H1 (cell line): ENCODE measurements around the gene AP3D1. TPM values are rescaled to one million over a fixed set of nuclear protein-coding genes. Genes with fewer than 3 reads are reported as not detected.

Experiments
- CTCF ChIA-PET: fragments of 300-600 bp; sonication (Branson Sonifier 250); formaldehyde crosslinking; loops from one replicate; lab custom pipeline; 2021; ENCODE audit not compliant: partially characterized antibody; lab: Charles Lee
- POLR2A ChIA-PET: fragments of 300-600 bp; sonication (Branson Sonifier 250); formaldehyde crosslinking; loops from one replicate; lab custom pipeline; 2021; ENCODE audit warnings: inconsistent platforms; ENCODE audit not compliant: partially characterized antibody; lab: Charles Lee
- DNase-seq, 2 experiments: peaks; one replicate each; pipeline versions ENCODE4 v3.0.0 to v3.0.0-alpha.2; 2010 to 2022; ENCODE audit warnings: low spot score in 2 of 2, low read depth in 1 of 2, mixed read lengths in 1 of 2
- FAIRE-seq: peaks from 2 replicates; lab custom pipeline; 2011; peaks lifted over from hg19 to GRCh38; lab: Jason Lieb, UNC
- H2AFZ ChIP-seq: 2 replicates; pipeline ENCODE4 v1.8.1; 2012; ENCODE audit warnings: low read length, inconsistent platforms
- H2AK5ac ChIP-seq: 2 replicates; pipeline ENCODE4 v1.6.1; 2013; ENCODE audit warnings: low read depth, low read length
- H2BK120ac ChIP-seq: replicated peaks from 2 replicates; pipeline ENCODE3; 2013; ENCODE audit warnings: low read depth, low read length, inconsistent platforms
- H2BK12ac ChIP-seq: 2 replicates; pipeline ENCODE4 v1.6.1; 2013; ENCODE audit warnings: low read depth, low read length
- H2BK15ac ChIP-seq: 2 replicates; pipeline ENCODE4 v1.6.1; 2013; ENCODE audit warnings: low read length
- H2BK20ac ChIP-seq: 2 replicates; pipeline ENCODE4 v1.6.1; 2013; ENCODE audit warnings: low read length
- H2BK5ac ChIP-seq: 2 replicates; pipeline ENCODE4 v1.6.1; 2013; ENCODE audit warnings: low read depth, low read length
- H3K14ac ChIP-seq: 2 replicates; pipeline ENCODE4 v1.6.1; 2013; ENCODE audit warnings: inconsistent platforms; ENCODE audit not compliant: insufficient read length
- H3K18ac ChIP-seq: 2 replicates; pipeline ENCODE4 v1.6.1; 2013; ENCODE audit warnings: low read length; ENCODE audit errors: extremely low read depth
- H3K23ac ChIP-seq: 2 replicates; pipeline ENCODE4 v1.6.1; 2013; ENCODE audit warnings: inconsistent platforms; ENCODE audit not compliant: insufficient read length
- H3K23me2 ChIP-seq: 2 replicates; pipeline ENCODE4 v1.6.1; 2013; ENCODE audit warnings: low read depth, low read length
- H3K27ac ChIP-seq: 2 replicates; pipeline ENCODE4 v1.6.1; 2011; ENCODE audit warnings: low read depth, low read length, inconsistent platforms
- H3K27me3 ChIP-seq, 4 experiments: replicated peaks in 1 of 4; 1 replicate in 1 of 4; 2 replicates in 3 of 4; pipeline versions ENCODE4 v1.6.1 to v1.8.1; 2011 to 2013; ENCODE audit warnings: low read length in 3 of 4, mild to moderate bottlenecking in 3 of 4, inconsistent platforms in 2 of 4, mixed read lengths in 2 of 4, moderate library complexity in 1 of 4; ENCODE audit not compliant: control insufficient read depth in 3 of 4, insufficient read depth in 3 of 4; ENCODE audit errors: extremely low read depth in 1 of 4
- H3K36me3 ChIP-seq, 4 experiments: 2 replicates each; pipeline versions ENCODE4 v1.6.1 to v1.8.1; 2011 to 2013; ENCODE audit warnings: mild to moderate bottlenecking in 4 of 4, low read length in 3 of 4, moderate library complexity in 2 of 4, control low read depth in 1 of 4, inconsistent platforms in 1 of 4; ENCODE audit not compliant: insufficient read depth in 4 of 4, control insufficient read depth in 2 of 4
- H3K4ac ChIP-seq: replicated peaks from 2 replicates; pipeline ENCODE3; 2013; ENCODE audit warnings: low read length, low read depth, mixed read lengths, inconsistent platforms; ENCODE audit not compliant: insufficient read length
- H3K4me1 ChIP-seq, 4 experiments: replicated peaks in 1 of 4; 1 replicate in 1 of 4; 2 replicates in 3 of 4; pipeline versions ENCODE4 v1.6.1 to v1.8.1; 2011 to 2013; ENCODE audit warnings: low read length in 3 of 4, inconsistent platforms in 2 of 4, mixed read lengths in 1 of 4; ENCODE audit not compliant: insufficient read depth in 4 of 4, control insufficient read depth in 3 of 4
- H3K4me2 ChIP-seq, 2 experiments: 2 replicates each; pipeline versions ENCODE4 v1.6.1 to v1.8.1; 2011 to 2013; ENCODE audit warnings: low read depth in 2 of 2, low read length in 2 of 2, control low read depth in 1 of 2, inconsistent platforms in 1 of 2, mild to moderate bottlenecking in 1 of 2; ENCODE audit not compliant: insufficient read depth in 1 of 2
- H3K4me3 ChIP-seq, 4 experiments: fragments of 200-600, 300-600 bp in 1 of 4; sonication (generic), shearing (Covaris generic), sonication (Bioruptor Twin) in 1 of 4; 2 replicates each; pipeline versions ENCODE4 v1.5.1 to v1.8.1; 2011 to 2016; ENCODE audit warnings: low read length in 4 of 4, low read depth in 3 of 4, control low read depth in 2 of 4, inconsistent platforms in 2 of 4, mild to moderate bottlenecking in 2 of 4, mixed read lengths in 1 of 4, moderate library complexity in 1 of 4; ENCODE audit not compliant: insufficient read depth in 2 of 4; ENCODE audit errors: extremely low read depth in 1 of 4
- H3K56ac ChIP-seq: replicated peaks from 2 replicates; pipeline ENCODE3; 2013; ENCODE audit warnings: low read depth, mild to moderate bottlenecking, mixed read lengths, low read length, inconsistent platforms; ENCODE audit not compliant: insufficient read length
- H3K79me1 ChIP-seq: 2 replicates; pipeline ENCODE4 v1.6.1; 2013; ENCODE audit warnings: low read depth, low read length, control low read depth
- H3K79me2 ChIP-seq, 2 experiments: 2 replicates each; pipeline versions ENCODE4 v1.6.1 to v1.8.1; 2012 to 2013; ENCODE audit warnings: low read length in 2 of 2, mild to moderate bottlenecking in 2 of 2, inconsistent platforms in 1 of 2; ENCODE audit not compliant: insufficient read depth in 2 of 2, control insufficient read depth in 1 of 2
- H3K9ac ChIP-seq, 4 experiments: replicated peaks in 1 of 4; 1 replicate in 1 of 4; 2 replicates in 3 of 4; pipeline versions ENCODE4 v1.6.1 to v1.8.1; 2011 to 2013; ENCODE audit warnings: low read depth in 3 of 4, low read length in 3 of 4, control low read depth in 2 of 4, mild to moderate bottlenecking in 2 of 4, moderate library complexity in 2 of 4, inconsistent platforms in 1 of 4; ENCODE audit errors: extremely low read depth in 1 of 4
- H3K9me3 ChIP-seq, 2 experiments: 2 replicates each; pipeline versions ENCODE4 v1.6.1 to v1.8.1; 2012 to 2013; ENCODE audit warnings: mild to moderate bottlenecking in 2 of 2, moderate library complexity in 2 of 2, control low read depth in 1 of 2, inconsistent platforms in 1 of 2, low read depth in 1 of 2, low read length in 1 of 2, mixed read lengths in 1 of 2; ENCODE audit not compliant: insufficient read depth in 2 of 2
- H4K20me1 ChIP-seq, 2 experiments: replicated peaks in 1 of 2; 2 replicates each; pipeline versions ENCODE3 to v1.8.1; 2011 to 2013; ENCODE audit warnings: inconsistent platforms in 2 of 2, low read length in 2 of 2, mild to moderate bottlenecking in 1 of 2; ENCODE audit not compliant: insufficient read depth in 2 of 2, control insufficient read depth in 1 of 2
- H4K5ac ChIP-seq: 2 replicates; pipeline ENCODE4 v1.6.1; 2013; ENCODE audit warnings: low read length, low read depth, mixed read lengths, inconsistent platforms; ENCODE audit not compliant: insufficient read length
- H4K8ac ChIP-seq: 2 replicates; pipeline ENCODE4 v1.8.0; 2013; ENCODE audit warnings: mild to moderate bottlenecking, moderate library complexity, low read length, inconsistent platforms; ENCODE audit not compliant: insufficient read depth; ENCODE audit errors: extremely low read depth
- H4K91ac ChIP-seq: replicated peaks from 2 replicates; pipeline ENCODE3; 2013; ENCODE audit warnings: low read length, mixed read lengths, inconsistent platforms; ENCODE audit not compliant: insufficient read length
- KDM4A ChIP-seq: IDR thresholded peaks from one replicate; pipeline ENCODE4 v1.7.1; 2012; ENCODE audit warnings: low read depth, mild to moderate bottlenecking, moderate library complexity, low read length, inconsistent platforms; ENCODE audit not compliant: severe bottlenecking
- RAD21 ChIP-seq, 2 experiments: IDR thresholded peaks in 1 of 2; conservative IDR thresholded peaks in 1 of 2; 2 replicates each; pipeline ENCODE4 v1.6.1; 2011; ENCODE audit warnings: low read depth in 2 of 2, low read length in 2 of 2, improper control_type of control experiment in 1 of 2, inconsistent platforms in 1 of 2, mild to moderate bottlenecking in 1 of 2, moderate library complexity in 1 of 2
- ZNF274 ChIP-seq: IDR thresholded peaks from 2 replicates; pipeline ENCODE4 v1.7.0; 2012; ENCODE audit warnings: low read length, borderline replicate concordance; ENCODE audit errors: extremely low read depth
- WGBS, 2 experiments: shearing (Covaris generic) in 1 of 2; methylation state at CpG; one replicate each; pipeline versions ENCODE4 v1.1.6 to v1.1.7; 2013 to 2015; ENCODE audit warnings: low lambda C conversion rate in 2 of 2, mixed read lengths in 2 of 2, inconsistent platforms in 1 of 2, low coverage in 1 of 2, missing lambda C conversion rate in 1 of 2; ENCODE audit not compliant: insufficient replicate concordance in 2 of 2, insufficient coverage in 1 of 2, insufficient read length in 1 of 2; ENCODE audit errors: extremely low coverage in 1 of 2, missing lambda C conversion rate in 1 of 2; 5-methylcytosine and 5-hydroxymethylcytosine counted together
- polyA plus RNA-seq, 7 experiments: library from polyadenylated mRNA; depleted of rRNA in 3 of 7; stranded (reverse) in 5 of 7; unstranded in 2 of 7; fragments of >200 nt in 5 of 7; fragments of 200-250 nt in 2 of 7; gene quantifications; 1 replicate in 5 of 7; 2 replicates in 1 of 7; 4 replicates in 1 of 7; pipeline versions ENCODE4 v1.2.1 to v1.2.3, GENCODE V29; 2011 to 2013; ENCODE audit warnings: missing spikeins in 2 of 7, mixed read lengths in 2 of 7
- total RNA-seq: library from RNA; stranded (reverse); fragmentation: NEBNext Ultra II Directional; extraction: Animal tissue kit (Norgen Biotek cat#: 25700); gene quantifications from 2 replicates; pipeline ENCODE4 v1.2.1, GENCODE V29; 2021

Gene AP3D1
- total and polyA plus RNA-seq, 2 of the 8 experiments (the other 6 are each of a cell fraction or from before 2014, with no cell fraction given): 161 to 174 TPM

GRCh38 chr19:2064395-2064787, 87.0 kb downstream of the AP3D1 start:
- no peaks in the 10 kb centered on the region for H3K27me3 ChIP-seq
- H3K36me3 ChIP-seq: no peaks in the 10 kb centered on the region
- WGBS, 2 experiments: 95% methylated on average over 13 of the region's 13 CpGs; no CpG with 5 or more reads in 1 of the 2 experiments
- no peak overlapping the region for H3K27ac ChIP-seq
- FAIRE-seq: no peak
- H3K4ac ChIP-seq: no peak overlapping the region
- H3K9me3 ChIP-seq: no peaks in the 10 kb centered on the region
- H3K79me2 ChIP-seq: no peaks in the 10 kb centered on the region
- POLR2A ChIA-PET: interaction anchor here (0.9 to 1.2 kb wide), 3 partner anchors 13 to 31 kb away, joined by 3 read pairs; partner anchors contain the start of gene MKNK2
- H2BK5ac ChIP-seq: no peak overlapping the region
- H4K20me1 ChIP-seq: no peaks in the 10 kb centered on the region
- no peak overlapping the region for H2BK15ac ChIP-seq
- H3K4me1 ChIP-seq: peaks cover 4 to 20% (median 16%) of the 10 kb centered on the region in 4 experiments
- H3K23ac ChIP-seq: no peak overlapping the region
- H3K23me2 ChIP-seq: peaks cover 5% of the 10 kb centered on the region; the same call in 1 of the 2 replicates
- H2AK5ac ChIP-seq: no peak overlapping the region
- no peak for DNase-seq
- H3K79me1 ChIP-seq: no peaks in the 10 kb centered on the region
- no peak overlapping the region; the same call in 1 of the 2 replicates for H4K8ac ChIP-seq
- no peak overlapping the region for H2BK20ac ChIP-seq
- no peak overlapping the region for H3K14ac ChIP-seq
- no peak overlapping the region for H4K5ac ChIP-seq
- H2AFZ ChIP-seq: no peak overlapping the region
- H3K4me2 ChIP-seq: no peak overlapping the region
- H3K4me3 ChIP-seq: no peak overlapping the region
- H3K56ac ChIP-seq: no peak overlapping the region
- H2BK120ac ChIP-seq: no peak overlapping the region
- H2BK12ac ChIP-seq: no peak overlapping the region
- TF ChIP-seq RAD21 (IDR thresholded peaks at IDR 0.05 in 1 of 2, conservative IDR thresholded peaks at IDR 0.05 in 1 of 2; ENCODE audit: low read depth in 2 of 2, low read length in 2 of 2) (no peak), KDM4A (no peak), ZNF274 (no peak)
- no peak overlapping the region for H3K9ac ChIP-seq
- H4K91ac ChIP-seq: no peak overlapping the region
- CTCF ChIA-PET: interaction anchor here (2.0 kb wide), 1 partner anchor 28 kb away, joined by 7 read pairs; no protein-coding TSS in a partner anchor
- no peak overlapping the region for H3K18ac ChIP-seq
